Cardiac septum (tissue), 1 donor: ENCODE data around the gene NABP1. TPM values are rescaled to one million over a fixed set of nuclear protein-coding genes. Genes with fewer than 3 reads are reported as not detected.
A peak's percentile ranks its signal among the peaks of the same experiment; 100 is the strongest.
"Not testable (repeated sequence)": the region's sequence is repeated elsewhere in the genome, so short reads cannot be mapped to it uniquely, and the experiment has no call there.

Experiments used
- DNase-seq: peaks from one replicate; pipeline ENCODE4 v3.0.0-alpha.2; 2020; ENCODE audit warnings: low spot score
- intact Hi-C: fragments of 100-400 bp; cut with DNase I; formaldehyde crosslinking; loops from one replicate; pipeline ENCODE4 v1.14.0; 2022
- long read RNA-seq: library from polyadenylated mRNA; unstranded; transcript quantifications from one replicate; pipeline ENCODE4 v2.0.0, GENCODE V29; 2021
- total RNA-seq: library from RNA; stranded (reverse); fragmentation: NEBNext Ultra II Directional; extraction: Animal tissue kit (Norgen Biotek cat#: 25700); gene quantifications from one replicate; pipeline ENCODE4 v1.2.1, GENCODE V29; 2021
- donor health status: DM: no; HTN: no; CAD: no.

NABP1 gene, protein sequence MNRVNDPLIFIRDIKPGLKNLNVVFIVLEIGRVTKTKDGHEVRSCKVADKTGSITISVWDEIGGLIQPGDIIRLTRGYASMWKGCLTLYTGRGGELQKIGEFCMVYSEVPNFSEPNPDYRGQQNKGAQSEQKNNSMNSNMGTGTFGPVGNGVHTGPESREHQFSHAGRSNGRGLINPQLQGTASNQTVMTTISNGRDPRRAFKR
- total RNA-seq, result 6.6 TPM
- long read RNA-seq, result 0 reads

DNA sequence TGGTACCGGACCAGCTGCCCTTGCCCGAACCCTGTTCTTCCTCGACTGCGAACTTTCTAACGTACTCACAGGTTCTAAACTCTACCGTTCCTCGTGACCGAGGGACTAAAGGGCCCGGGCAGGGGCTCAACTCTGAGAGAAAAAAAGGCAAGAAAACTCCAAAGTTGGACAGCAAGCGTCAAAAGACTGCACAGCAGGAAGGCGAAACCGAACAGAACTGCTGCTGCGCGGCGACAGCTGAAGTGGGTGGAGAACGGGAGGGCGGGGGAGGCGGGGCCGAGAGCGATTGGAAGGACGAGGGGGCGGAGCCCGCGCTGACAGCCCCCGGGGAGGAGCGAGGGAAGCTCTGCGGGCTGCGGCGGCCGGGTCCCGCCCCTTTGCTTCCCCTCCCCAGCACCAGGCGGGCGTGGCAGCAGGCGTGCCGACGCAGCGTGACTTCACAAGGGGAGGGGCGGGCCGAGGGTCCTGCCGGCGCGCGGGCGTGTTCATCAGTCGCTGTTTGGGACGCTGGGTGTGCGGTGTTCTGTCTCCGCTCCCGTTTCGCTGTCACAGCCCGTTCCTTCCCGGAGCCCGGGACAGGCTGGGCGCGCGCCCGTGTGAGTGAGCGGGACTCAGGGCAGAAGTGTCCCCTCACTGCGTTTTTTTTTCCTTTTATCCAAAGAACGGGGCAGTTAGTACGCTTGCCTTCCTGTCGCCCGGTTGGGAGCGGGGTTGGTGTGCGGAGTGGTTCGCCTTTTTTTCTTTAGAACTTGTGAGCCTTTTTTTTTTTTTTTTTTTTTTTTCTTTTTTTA lies at the start of gene NABP1:
Gene NABP1 (plus strand): TSS at position 491 of the 791 bp plus-strand sequence. CDS start 479 bp downstream, outside the sequence.
- DNase-seq, result peak; percentile 100
- intact Hi-C loops, result loop anchor here (5.0 to 10.0 kb wide), 2 partner anchors 513 to 656 kb away; no protein-coding TSS in a partner anchor

- intact Hi-C loops, result no loop called here
- no peak for DNase-seq
Measured at GRCh38 chr2:191629001-191629453, 48.9 kb upstream of the NABP1 start.

GRCh38 chr2:191629976-191630712 lies 47.8 kb upstream of the NABP1 start:
- intact Hi-C loops, result no loop called here
- DNase-seq, result no peak

- intact Hi-C loops, result no loop called here
- no peak for DNase-seq
Measured at GRCh38 chr2:191631754-191632153, 46.2 kb upstream of the NABP1 start.

GRCh38 chr2:191632426-191632825 lies 45.5 kb upstream of the NABP1 start:
- intact Hi-C loops, result no loop called here
- DNase-seq, result no peak

DNA sequence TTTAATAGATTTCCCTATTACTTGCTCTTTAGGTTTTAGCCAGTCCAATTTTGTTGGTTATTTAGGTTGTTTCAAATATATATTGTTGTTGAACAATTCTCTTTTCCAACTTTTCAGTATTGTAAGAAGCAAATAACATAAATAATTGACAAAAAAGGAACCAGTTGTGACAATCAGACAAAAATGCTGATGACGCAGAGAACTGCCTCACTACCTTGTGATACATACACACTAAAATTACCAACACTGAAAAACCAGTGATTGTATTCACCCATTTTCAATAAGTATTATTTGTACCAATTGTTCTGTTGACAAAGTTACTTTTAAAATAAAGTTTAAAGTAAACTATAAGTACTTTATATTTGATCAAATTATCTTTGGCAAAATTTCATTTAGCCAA lies 43.1 kb upstream of the NABP1 start:
- intact Hi-C loops, result no loop called here
- no peak for DNase-seq

DNA sequence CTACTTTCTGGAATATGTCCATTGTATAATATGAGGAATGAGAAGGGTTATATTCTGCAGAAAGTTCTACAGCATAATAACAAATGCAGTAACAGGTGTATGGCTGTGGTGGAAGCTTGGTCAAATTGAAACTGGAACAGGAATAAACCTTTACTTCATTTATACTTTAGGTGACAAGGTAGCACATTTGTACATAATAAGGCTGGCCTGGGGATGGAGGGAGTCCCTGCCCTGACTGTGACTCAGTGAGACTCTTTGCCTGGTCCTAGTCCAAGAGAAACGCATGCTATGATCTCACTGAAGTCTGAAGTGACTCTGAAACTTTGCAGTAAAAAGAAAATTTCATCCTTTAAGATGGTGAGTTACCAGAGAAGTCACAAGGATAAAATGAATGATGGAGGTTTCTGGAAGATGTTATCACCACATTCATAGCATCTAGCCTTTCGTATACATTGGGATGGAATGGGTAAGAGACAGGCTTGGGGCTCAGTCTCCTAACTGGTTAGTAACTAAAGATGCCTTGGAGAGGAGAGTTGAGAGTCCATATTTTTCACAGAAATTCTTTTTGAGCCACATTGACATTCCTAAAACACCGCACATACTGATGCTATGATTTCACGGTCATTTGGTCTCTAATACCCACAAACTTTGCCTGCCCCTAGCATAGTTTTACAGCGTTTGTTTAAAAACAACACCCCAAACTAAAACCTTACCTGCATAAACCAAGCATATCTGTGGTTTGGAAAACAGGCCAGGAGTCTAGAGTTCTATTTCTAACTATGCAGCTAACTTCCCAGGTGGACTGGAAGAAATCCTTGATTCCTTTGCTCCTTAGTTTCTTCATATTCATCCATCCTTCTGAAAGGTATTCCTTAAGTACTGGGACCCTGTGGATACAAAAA lies 42.4 kb upstream of the NABP1 start:
- intact Hi-C loops, result no loop called here
- no peak for DNase-seq

DNA sequence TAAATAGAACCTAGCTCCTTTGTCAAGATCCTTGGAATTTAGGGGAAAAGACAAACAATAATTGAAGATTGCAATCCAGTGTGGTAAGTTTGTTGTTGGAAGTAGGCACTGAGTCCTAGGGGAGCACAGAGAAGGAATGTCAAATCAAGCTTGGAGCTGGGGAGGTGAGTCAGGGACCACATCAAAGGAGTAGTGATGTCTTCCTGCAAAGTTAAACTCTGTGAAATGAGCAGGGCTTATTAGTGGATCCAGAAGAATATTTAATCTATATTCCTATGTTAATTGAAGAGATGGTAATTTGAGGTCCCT lies 41.7 kb upstream of the NABP1 start:
- intact Hi-C loops, result no loop called here
- DNase-seq, result no peak

DNA sequence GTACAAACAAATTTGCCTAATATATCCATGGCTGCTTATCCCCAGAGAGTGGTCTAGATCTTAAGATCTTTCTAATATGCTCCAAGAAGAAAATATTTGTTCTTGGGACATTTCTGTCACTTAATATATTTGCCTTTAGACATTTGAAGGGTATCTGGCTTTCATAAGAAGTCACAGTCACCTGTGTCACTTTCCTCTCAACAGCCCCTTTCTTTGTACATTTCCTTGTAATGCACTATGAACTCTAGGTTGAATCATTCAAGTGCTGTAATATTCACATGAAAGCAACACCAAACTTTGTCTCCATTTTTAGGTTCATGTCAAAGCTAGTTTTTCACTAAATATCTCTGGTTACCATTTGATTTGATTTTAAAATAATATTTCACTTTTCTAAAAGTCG lies 41.4 kb upstream of the NABP1 start:
- intact Hi-C loops, result no loop called here
- DNase-seq, result no peak

- DNase-seq, result no peak
- intact Hi-C loops, result no loop called here
Measured at GRCh38 chr2:191637182-191638078, 40.5 kb upstream of the NABP1 start.

- no peak for DNase-seq
- intact Hi-C loops, result no loop called here
Measured at GRCh38 chr2:191638079-191638801, 39.7 kb upstream of the NABP1 start.

GRCh38 chr2:191638802-191639172 lies 39.1 kb upstream of the NABP1 start:
- intact Hi-C loops, result no loop called here
- DNase-seq, result no peak

- intact Hi-C loops, result no loop called here
- no peak for DNase-seq
Measured at GRCh38 chr2:191641609-191642008, 36.3 kb upstream of the NABP1 start.

DNA sequence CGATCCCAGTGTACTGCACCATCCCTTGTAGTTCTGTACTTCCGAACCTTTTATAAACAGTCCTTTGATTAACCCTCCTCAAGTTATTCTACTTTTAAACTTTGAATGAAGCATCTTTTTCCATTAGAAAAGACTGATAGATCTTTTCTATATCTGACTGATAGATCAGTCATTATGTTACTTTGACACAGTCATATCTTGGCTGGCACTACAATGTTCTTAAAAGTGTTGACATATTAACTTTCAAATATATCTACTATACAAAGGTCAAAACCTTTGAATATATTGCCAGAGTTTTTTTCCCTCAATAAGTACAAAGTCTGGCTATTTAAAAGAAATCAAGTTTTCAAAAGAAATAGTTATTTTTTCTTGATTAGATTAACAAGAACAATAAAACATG lies 35.4 kb upstream of the NABP1 start:
- intact Hi-C loops, result no loop called here
- no peak for DNase-seq

GRCh38 chr2:191643429-191643828 lies 34.5 kb upstream of the NABP1 start:
- no peak for DNase-seq
- intact Hi-C loops, result no loop called here

- intact Hi-C loops, DNase-seq: not testable (repeated sequence)
Measured at GRCh38 chr2:191644613-191645012, 33.3 kb upstream of the NABP1 start.

DNA sequence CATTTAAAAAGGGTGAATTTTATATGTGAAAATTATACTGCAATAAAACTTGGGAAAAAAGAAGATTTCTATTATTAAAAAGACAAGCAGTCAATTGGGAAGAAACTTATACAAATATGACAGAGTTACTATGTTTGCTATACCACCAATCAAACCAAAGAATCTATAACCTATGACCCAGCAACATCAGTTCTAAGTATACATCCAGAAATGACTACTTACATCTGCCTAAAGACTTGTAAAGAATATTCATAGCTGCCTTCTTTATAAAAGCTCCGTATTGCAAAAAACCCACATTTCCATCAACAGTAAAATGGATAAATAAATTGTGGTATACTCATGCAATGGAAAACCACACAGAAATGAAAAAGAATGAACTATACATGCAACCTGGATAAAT lies 32.9 kb upstream of the NABP1 start:
- intact Hi-C loops, result no loop called here
- no peak for DNase-seq
